Measurements from ENCODE around the gene RNF130.

RNF130 gene

GRCh38 chr5:180040287-180041214 is 31.0 kb downstream of the RNF130 start:
- no peaks in the 10 kb centered on the region for H3K36me3 ChIP-seq (ENCODE audit: insufficient read depth)
- no peak overlapping the region for H2AFZ ChIP-seq (ENCODE audit: low read depth)
- no peaks in the 10 kb centered on the region for H4K20me1 ChIP-seq (ENCODE audit: insufficient read depth)
- H3K4me3 ChIP-seq (IDR thresholded peaks at IDR 0.05; ENCODE audit: insufficient read depth, low read depth, low read length) = no peak overlapping the region
- no peaks in the 10 kb centered on the region for H3K27me3 ChIP-seq (ENCODE audit: insufficient read depth, low read depth)
- no peak overlapping the region for H3K4me2 ChIP-seq
- H3K9ac ChIP-seq = no peak overlapping the region
- TF ChIP-seq CTCF (conservative IDR thresholded peaks at IDR 0.05; ENCODE audit: low read depth, low read length) = no peak
- H3K79me2 ChIP-seq (ENCODE audit: insufficient read depth, low read depth) = no peaks in the 10 kb centered on the region
- no peak overlapping the region for H3K27ac ChIP-seq
- H3K4me1 ChIP-seq (ENCODE audit: low read depth, poor library complexity, severe bottlenecking) = no peaks in the 10 kb centered on the region

- Histone ChIP-seq H2AFZ (ENCODE audit: low read depth) (no peak overlapping the region), H3K79me2 (ENCODE audit: insufficient read depth, low read depth) (no peaks in the 10 kb centered on the region), H3K4me3 (IDR thresholded peaks at IDR 0.05; ENCODE audit: insufficient read depth, low read depth, low read length) (no peak overlapping the region), H3K27ac (no peak overlapping the region), H3K4me2 (no peak overlapping the region), H3K27me3 (ENCODE audit: insufficient read depth, low read depth) (no peaks in the 10 kb centered on the region), H4K20me1 (ENCODE audit: insufficient read depth) (no peaks in the 10 kb centered on the region), H3K9ac (no peak overlapping the region), H3K4me1 (ENCODE audit: low read depth, poor library complexity, severe bottlenecking) (no peaks in the 10 kb centered on the region), H3K36me3 (ENCODE audit: insufficient read depth) (no peaks in the 10 kb centered on the region)
- no peak for TF ChIP-seq CTCF (conservative IDR thresholded peaks at IDR 0.05; ENCODE audit: low read depth, low read length)
Observed at GRCh38 chr5:180035206-180035931, 36.2 kb downstream of the RNF130 start.

- no peak overlapping the region for H2AFZ ChIP-seq (ENCODE audit: low read depth)
- TF ChIP-seq CTCF (conservative IDR thresholded peaks at IDR 0.05; ENCODE audit: low read depth, low read length) = no peak
- H3K27ac ChIP-seq = no peak overlapping the region
- no peaks in the 10 kb centered on the region for H3K4me1 ChIP-seq (ENCODE audit: low read depth, poor library complexity, severe bottlenecking)
- H3K9ac ChIP-seq = no peak overlapping the region
- no peaks in the 10 kb centered on the region for H3K79me2 ChIP-seq (ENCODE audit: insufficient read depth, low read depth)
- H4K20me1 ChIP-seq (ENCODE audit: insufficient read depth) = no peaks in the 10 kb centered on the region
- no peaks in the 10 kb centered on the region for H3K27me3 ChIP-seq (ENCODE audit: insufficient read depth, low read depth)
- H3K36me3 ChIP-seq (ENCODE audit: insufficient read depth) = no peaks in the 10 kb centered on the region
- no peak overlapping the region for H3K4me3 ChIP-seq (IDR thresholded peaks at IDR 0.05; ENCODE audit: insufficient read depth, low read depth, low read length)
- no peak overlapping the region for H3K4me2 ChIP-seq
Observed at GRCh38 chr5:180034564-180034963, 37.0 kb downstream of the RNF130 start.

- no peak overlapping the region for H3K9ac ChIP-seq
- no peak overlapping the region for H3K4me2 ChIP-seq
- H3K27me3 ChIP-seq (ENCODE audit: insufficient read depth, low read depth) = no peaks in the 10 kb centered on the region
- no peaks in the 10 kb centered on the region for H4K20me1 ChIP-seq (ENCODE audit: insufficient read depth)
- no peaks in the 10 kb centered on the region for H3K79me2 ChIP-seq (ENCODE audit: insufficient read depth, low read depth)
- no peak overlapping the region for H3K27ac ChIP-seq
- no peaks in the 10 kb centered on the region for H3K4me1 ChIP-seq (ENCODE audit: low read depth, poor library complexity, severe bottlenecking)
- no peak for TF ChIP-seq CTCF (conservative IDR thresholded peaks at IDR 0.05; ENCODE audit: low read depth, low read length)
- H2AFZ ChIP-seq (ENCODE audit: low read depth) = no peak overlapping the region
- H3K4me3 ChIP-seq (IDR thresholded peaks at IDR 0.05; ENCODE audit: insufficient read depth, low read depth, low read length) = no peak overlapping the region
- no peaks in the 10 kb centered on the region for H3K36me3 ChIP-seq (ENCODE audit: insufficient read depth)
Observed at GRCh38 chr5:180027459-180028089, 44.0 kb downstream of the RNF130 start.

Measured in KMS-11 (cell line).